Placental pericyte (primary cell): ENCODE measurements around the gene PRAMEF26. TPM values are rescaled to one million over a fixed set of nuclear protein-coding genes. Genes with fewer than 3 reads are reported as not detected.

Experiments
- total RNA-seq: library from RNA; depleted of rRNA; stranded (reverse); fragments of >200 nt; gene quantifications from 2 replicates; pipeline ENCODE4 v1.2.3, GENCODE V29; 2012

PRAMEF26 gene
- total RNA-seq, result not detected in 2 replicates

DNA sequence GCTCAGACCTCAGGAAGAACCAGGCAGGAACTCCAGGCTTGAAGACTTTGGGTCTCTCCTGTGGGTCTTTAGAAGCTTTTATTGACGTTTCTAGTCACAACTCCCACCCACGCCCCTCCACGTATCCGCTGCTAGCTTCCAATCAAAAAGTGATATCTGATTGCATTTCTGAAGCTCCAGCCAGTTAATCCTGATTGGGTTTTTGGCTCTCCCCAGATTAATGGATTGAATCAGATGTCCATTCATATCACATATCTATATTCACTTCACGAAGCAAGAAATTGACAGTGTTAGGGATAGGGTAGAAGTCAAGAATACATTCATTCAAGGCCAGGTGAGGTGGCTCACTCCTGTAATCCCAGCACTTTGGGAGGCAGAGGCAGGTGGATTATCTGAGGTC is at the start of gene PRAMEF26:
Gene PRAMEF26, minus strand, starts transcription at position 101 of the 400 bp plus-strand sequence. CDS start 2,914 bp downstream, outside the sequence.

DNA sequence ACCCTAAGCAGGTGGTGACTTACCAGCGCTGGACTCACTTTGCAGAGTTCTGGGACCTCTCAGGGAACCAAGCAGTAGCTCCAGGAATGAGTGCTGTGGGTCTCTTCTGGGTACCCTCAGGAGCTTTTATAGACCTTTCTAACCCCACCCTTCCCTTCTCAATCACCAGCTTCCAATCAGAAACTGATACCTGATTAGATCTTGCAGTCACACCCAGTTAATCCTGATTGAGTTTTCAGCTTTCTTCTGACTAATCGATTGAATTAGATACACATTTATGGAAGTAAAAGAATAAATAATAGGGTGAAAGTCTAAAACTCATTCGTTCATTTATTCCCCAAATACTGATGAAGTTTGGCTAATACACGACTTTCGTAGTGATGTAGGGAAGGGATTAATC is 45.5 kb upstream of the PRAMEF26 start, which contains the start of gene PRAMEF13:
Gene PRAMEF13, minus strand, starts transcription at position 101 of the 400 bp plus-strand sequence. CDS start 1,820 bp downstream, outside the sequence.

DNA sequence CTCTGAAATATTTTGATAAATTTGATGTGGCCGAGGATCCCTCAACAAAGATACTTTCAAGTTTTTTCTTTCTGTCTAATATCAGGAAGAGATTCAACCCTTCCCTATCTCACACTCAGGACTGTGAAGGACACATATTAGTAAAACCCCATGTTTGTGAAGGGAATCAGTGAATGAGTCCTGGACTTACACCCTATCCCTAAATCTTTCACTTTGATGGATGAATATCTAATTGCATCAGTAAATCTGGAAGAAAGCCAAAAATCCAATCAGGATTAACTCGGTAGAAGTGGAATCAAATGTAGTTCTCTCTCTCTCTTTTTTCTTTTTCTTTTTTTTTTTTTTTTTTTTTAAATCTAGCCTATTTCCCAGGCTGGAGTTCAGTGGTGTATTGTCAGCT is 15.7 kb upstream of the PRAMEF26 start, which contains the start of gene PRAMEF9:
Gene PRAMEF9, plus strand, starts transcription at position 301 of the 400 bp plus-strand sequence. CDS start 3,433 bp downstream, outside the sequence.

GRCh38 chr1:13165531-13165930 is 9.7 kb upstream of the PRAMEF26 start, which contains the start of gene HNRNPCL4:
Gene HNRNPCL4 (minus strand): TSS chr1:13165631. CDS start chr1:13165467, 164 bp downstream.

DNA sequence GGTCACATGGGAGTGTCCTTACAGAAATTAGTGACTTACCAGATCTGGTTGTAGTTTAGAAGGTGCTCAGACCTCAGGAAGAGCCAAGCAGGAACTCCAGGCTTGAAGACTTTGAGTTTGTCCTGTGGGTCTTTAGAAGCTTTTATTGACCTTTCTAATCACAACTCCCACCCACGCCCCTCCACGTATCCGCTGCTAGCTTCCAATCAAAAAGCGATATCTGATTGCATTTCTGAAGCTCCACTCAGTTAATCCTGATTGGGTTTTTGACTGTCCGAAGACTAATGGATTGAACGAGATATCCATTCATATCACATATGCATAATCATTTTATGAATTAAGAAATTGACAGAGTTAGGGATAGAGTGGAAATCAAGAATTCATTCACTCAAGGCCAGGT is 39.1 kb downstream of the PRAMEF26 start, which contains the start of gene HNRNPCL2:
Gene HNRNPCL2, minus strand, starts transcription at position 101 of the 400 bp plus-strand sequence. CDS start 454 bp downstream, outside the sequence.

Other genes with a start within 250 kb of the PRAMEF26 start
- gene PRAMEF7, start 239.4 kb downstream of the PRAMEF26 start, total RNA-seq, result not detected in 2 replicates
- gene PRAMEF6, start 208.4 kb downstream of the PRAMEF26 start, total RNA-seq, result not detected in 2 replicates
- not detected in 2 replicates for gene PRAMEF27, start 99.4 kb downstream of the PRAMEF26 start, total RNA-seq
- gene HNRNPCL3, start 95.2 kb downstream of the PRAMEF26 start, total RNA-seq, result not detected in 2 replicates
- gene PRAMEF25, start 85.2 kb downstream of the PRAMEF26 start, total RNA-seq, result not detected in 2 replicates
- gene HNRNPCL2, start 39.2 kb downstream of the PRAMEF26 start, total RNA-seq, result not detected in 2 replicates
- not detected in 2 replicates for gene HNRNPCL4, start 9.6 kb upstream of the PRAMEF26 start, total RNA-seq
- gene PRAMEF9, start 15.8 kb upstream of the PRAMEF26 start, total RNA-seq, result not detected in 2 replicates
- not detected in 2 replicates for gene PRAMEF13, start 45.4 kb upstream of the PRAMEF26 start, total RNA-seq
- not detected in 2 replicates for gene PRAMEF18, start 70.1 kb upstream of the PRAMEF26 start, total RNA-seq
- gene PRAMEF5, start 98.2 kb upstream of the PRAMEF26 start, total RNA-seq, result not detected in 2 replicates
- not detected in 2 replicates for gene PRAMEF8, start 129.1 kb upstream of the PRAMEF26 start, total RNA-seq
- not detected in 2 replicates for gene PRAMEF33, start 147.5 kb upstream of the PRAMEF26 start, total RNA-seq
- not detected in 2 replicates for gene PRAMEF15, start 159.6 kb upstream of the PRAMEF26 start, total RNA-seq
- gene PRAMEF14, start 191.1 kb upstream of the PRAMEF26 start, total RNA-seq, result not detected in 2 replicates
- not detected in 2 replicates for gene PRAMEF19, start 215.9 kb upstream of the PRAMEF26 start, total RNA-seq
- not detected in 2 replicates for gene PRAMEF17, start 233.6 kb upstream of the PRAMEF26 start, total RNA-seq